Coronary artery (tissue), 2 donors: ENCODE measurements around the gene PTP4A2.
A peak's percentile ranks its signal among the peaks of the same experiment; 100 is the strongest.

Experiments
- DNase-seq: peaks from one replicate; pipeline ENCODE4 v3.0.0-alpha.2; 2017; ENCODE audit warnings: low spot score
- H3K27ac ChIP-seq, 2 donors: fragments of 200-600 bp; sonication (generic); one replicate each; pipeline ENCODE4 v1.5.1; 2016 to 2019
- H3K4me3 ChIP-seq: fragments of 200-600 bp; sonication (generic); 2 replicates; pipeline ENCODE4 v1.5.1; 2016; ENCODE audit warnings: mild to moderate bottlenecking, moderate library complexity
- TF ChIP-seq, protein P1 (sequence below): fragments of 200-600 bp; sonication (generic); IDR thresholded peaks from one replicate; pipeline ENCODE4 v1.5.1; 2019; ENCODE audit warnings: antibody characterized with exemption

The PTP4A2 gene

DNA sequence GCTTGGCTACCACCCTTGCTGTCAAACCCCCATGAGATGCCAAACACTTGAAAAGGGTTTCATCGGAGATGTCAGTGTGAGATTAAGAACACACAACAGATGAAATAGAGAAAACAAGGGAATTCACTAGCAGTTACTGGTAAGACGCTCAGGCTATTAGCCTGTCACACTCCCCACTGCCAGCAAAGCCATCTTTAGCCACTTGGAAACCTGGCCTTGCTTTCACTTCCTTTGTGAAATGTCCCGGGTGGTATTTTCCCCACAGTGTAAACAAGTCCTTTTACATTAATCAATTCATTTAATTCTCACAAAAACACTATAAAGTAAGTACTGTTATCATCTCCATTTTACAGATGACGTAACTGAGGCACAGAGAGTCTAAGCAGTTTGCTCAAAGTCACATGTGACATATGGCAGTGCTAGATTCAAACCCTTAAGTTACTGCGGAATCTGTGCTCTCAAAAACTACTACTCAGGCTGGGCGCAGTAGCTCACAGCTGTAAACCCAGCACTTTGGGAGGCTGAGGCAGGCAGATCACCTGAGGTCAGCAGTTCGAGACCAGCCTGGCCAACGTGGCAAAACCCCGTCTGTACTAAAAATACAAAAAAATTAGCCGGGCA is 42.8 kb upstream of the PTP4A2 start:
- H3K27ac ChIP-seq, result no peak overlapping the region
- DNase-seq, result no peak
- TF ChIP-seq, protein P1, sequence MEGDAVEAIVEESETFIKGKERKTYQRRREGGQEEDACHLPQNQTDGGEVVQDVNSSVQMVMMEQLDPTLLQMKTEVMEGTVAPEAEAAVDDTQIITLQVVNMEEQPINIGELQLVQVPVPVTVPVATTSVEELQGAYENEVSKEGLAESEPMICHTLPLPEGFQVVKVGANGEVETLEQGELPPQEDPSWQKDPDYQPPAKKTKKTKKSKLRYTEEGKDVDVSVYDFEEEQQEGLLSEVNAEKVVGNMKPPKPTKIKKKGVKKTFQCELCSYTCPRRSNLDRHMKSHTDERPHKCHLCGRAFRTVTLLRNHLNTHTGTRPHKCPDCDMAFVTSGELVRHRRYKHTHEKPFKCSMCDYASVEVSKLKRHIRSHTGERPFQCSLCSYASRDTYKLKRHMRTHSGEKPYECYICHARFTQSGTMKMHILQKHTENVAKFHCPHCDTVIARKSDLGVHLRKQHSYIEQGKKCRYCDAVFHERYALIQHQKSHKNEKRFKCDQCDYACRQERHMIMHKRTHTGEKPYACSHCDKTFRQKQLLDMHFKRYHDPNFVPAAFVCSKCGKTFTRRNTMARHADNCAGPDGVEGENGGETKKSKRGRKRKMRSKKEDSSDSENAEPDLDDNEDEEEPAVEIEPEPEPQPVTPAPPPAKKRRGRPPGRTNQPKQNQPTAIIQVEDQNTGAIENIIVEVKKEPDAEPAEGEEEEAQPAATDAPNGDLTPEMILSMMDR, result no peak

DNA sequence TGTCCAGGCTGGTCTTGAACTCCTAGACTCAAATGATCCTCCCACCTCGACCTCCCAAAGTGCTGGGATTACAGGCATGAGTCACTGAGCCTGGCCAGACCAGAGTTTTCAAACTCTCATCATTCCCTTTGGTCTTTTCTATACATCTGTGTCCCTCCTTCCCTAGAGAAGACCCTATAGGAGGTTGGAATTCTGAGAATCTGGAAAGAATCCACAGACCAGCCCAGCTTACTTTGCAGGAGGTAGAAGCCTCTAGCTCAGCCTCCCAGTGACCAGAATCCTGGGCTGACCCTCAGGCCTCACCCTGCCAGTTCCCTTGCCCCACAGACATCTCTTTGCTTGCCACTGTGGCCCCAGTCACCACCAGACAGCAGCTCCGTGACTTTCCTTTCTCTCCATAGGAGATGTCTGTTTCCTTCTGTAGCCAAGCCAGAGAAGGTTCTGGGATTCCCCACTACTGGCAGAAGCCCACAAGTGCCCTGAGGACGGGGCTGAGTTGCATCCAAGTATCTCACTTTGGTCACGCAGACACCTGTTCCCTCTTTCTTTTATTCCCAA is 40.8 kb upstream of the PTP4A2 start:
- no peak overlapping the region for H3K4me3 ChIP-seq
- TF ChIP-seq, protein P1, result no peak
- DNase-seq, result no peak
- no peak overlapping the region for H3K27ac ChIP-seq

More for the DNA sequence above, 42.8 kb upstream of the PTP4A2 start:
- no peak overlapping the region for H3K4me3 ChIP-seq

DNA sequence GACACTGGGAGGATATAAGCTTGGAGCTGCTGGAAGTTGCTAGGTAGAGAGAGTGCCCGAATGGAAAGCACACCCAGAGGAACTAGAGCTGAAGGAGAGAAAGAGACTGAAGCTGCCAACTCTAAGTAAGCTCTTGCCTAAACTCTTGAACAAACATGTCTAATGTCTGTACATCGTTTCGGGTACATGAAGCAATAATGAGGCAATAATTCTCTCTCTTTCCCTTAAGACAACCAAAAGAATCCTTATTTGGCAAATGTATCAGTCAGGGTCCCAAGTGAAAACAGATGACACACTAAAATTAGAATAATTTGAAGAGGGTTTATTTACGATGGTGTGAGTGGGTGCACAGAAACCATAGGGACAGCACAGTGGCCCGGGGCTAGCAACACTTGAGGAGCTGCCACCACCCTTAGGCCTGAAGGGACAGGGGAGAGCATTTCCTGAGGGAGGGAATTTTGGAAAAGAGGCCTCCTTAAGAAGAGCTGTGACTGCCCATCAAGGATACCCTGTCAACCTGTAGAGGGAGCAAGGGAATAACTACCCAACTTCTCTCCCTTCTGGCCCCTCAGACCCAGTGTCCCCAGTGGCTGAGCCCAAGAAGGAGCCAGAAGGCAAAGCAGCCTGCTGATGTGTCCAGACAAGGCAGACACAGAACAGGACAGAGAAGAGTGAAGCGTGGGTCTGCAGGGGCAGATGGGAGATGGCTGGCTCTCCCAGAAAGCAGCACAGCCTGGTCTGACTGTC is 39.4 kb upstream of the PTP4A2 start:
- TF ChIP-seq, protein P1, result no peak
- peak overlapping the region in 1 of 2 donors; percentile 30 for H3K27ac ChIP-seq
- no peak for DNase-seq

GRCh38 chr1:31976401-31976800 is 38.2 kb upstream of the PTP4A2 start:
- DNase-seq, result no peak

More for the DNA sequence above, 39.4 kb upstream of the PTP4A2 start:
- H3K4me3 ChIP-seq, result no peak overlapping the region

DNA sequence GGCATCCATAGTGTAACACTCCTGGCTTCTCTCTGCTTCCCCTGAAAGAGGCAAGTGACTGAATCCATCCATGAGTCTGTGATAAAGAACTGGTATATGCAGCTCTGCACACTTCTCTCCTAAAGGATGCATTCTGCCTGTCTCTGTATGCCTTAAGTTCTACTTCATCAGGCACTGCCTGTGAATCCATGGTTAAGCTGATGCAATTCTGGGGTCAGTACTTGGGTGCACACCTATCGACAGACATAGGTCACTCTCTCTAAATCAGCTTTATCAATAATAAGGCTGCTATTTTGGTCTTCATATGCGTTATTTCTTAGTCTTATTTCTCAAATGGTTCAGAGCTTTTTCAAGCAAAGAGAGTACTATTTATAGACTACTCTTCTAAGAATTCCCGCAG is 32.7 kb upstream of the PTP4A2 start:
- DNase-seq, result no peak
- Histone ChIP-seq H3K4me3 (no peak overlapping the region), H3K27ac (no peak overlapping the region)
- TF ChIP-seq, protein P1, result no peak

More at GRCh38 chr1:31976401-31976800, 38.2 kb upstream of the PTP4A2 start:
- Histone ChIP-seq H3K27ac (no peak overlapping the region), H3K4me3 (no peak overlapping the region)
- TF ChIP-seq, protein P1, result no peak

GRCh38 chr1:31961536-31961935 is 23.4 kb upstream of the PTP4A2 start:
- TF ChIP-seq, protein P1, result no peak
- no peak overlapping the region for H3K27ac ChIP-seq
- no peak for DNase-seq
- no peak overlapping the region for H3K4me3 ChIP-seq
